ENCODE measurements around the gene B4GALT5.

The B4GALT5 gene

DNA sequence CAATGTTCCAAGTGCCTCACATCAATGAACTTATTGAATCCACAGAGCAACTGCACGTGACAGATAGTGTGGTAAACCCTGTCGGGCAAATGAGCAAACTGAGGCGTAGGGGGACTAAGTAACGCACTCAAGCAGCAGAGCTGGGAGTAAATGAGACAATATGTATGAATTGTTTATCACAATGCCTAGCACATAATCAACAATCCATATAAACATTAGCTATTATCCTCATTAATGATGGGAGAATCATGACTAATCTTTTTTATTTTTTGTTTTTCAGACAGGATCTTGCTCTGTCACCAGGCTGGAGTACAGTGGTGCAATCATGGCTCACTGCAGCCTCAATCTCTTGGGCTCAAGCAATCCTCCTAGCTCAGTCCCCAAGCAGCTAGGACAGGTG lies 43.9 kb upstream of the B4GALT5 start:
- no peak overlapping the region for H3K4me3 Mint-ChIP-seq
- H3K27ac Mint-ChIP-seq = no peak overlapping the region
- no peaks in the 10 kb centered on the region for H3K9me3 Mint-ChIP-seq
- no peaks in the 10 kb centered on the region for H3K36me3 Mint-ChIP-seq (ENCODE audit: low read depth)
- DNase-seq = no peak
- peaks cover 7% of the 10 kb centered on the region for H3K4me1 Mint-ChIP-seq
- H3K27me3 Mint-ChIP-seq (ENCODE audit: low read depth, poor library complexity) = peaks cover 5% of the 10 kb centered on the region
- TF ChIP-seq, protein P1, sequence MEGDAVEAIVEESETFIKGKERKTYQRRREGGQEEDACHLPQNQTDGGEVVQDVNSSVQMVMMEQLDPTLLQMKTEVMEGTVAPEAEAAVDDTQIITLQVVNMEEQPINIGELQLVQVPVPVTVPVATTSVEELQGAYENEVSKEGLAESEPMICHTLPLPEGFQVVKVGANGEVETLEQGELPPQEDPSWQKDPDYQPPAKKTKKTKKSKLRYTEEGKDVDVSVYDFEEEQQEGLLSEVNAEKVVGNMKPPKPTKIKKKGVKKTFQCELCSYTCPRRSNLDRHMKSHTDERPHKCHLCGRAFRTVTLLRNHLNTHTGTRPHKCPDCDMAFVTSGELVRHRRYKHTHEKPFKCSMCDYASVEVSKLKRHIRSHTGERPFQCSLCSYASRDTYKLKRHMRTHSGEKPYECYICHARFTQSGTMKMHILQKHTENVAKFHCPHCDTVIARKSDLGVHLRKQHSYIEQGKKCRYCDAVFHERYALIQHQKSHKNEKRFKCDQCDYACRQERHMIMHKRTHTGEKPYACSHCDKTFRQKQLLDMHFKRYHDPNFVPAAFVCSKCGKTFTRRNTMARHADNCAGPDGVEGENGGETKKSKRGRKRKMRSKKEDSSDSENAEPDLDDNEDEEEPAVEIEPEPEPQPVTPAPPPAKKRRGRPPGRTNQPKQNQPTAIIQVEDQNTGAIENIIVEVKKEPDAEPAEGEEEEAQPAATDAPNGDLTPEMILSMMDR (IDR thresholded peaks at IDR 0.05) = no peak

DNA sequence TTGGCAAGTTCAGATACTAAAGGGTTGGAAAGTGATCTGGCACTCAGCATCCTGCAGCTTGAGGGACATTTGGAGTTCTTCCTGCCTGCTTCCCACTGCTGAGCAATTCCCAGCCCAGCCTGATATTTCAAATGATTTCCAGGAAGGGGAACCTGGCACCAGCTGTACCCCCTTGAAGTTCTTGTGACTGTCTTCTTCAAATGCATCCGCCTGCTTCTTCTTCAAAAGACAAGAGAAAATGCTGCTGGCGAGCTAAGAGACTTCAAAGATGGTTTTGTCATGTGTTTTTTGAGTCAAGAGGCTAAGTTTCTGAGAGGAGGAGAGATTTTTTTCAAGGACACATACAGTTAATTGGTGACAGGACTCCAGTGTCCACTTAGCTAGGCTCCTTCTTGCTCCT lies 42.6 kb upstream of the B4GALT5 start:
- Mint-ChIP-seq H3K27ac (no peak overlapping the region), H3K4me1 (peaks cover 7% of the 10 kb centered on the region), H3K36me3 (ENCODE audit: low read depth) (no peaks in the 10 kb centered on the region)

DNA sequence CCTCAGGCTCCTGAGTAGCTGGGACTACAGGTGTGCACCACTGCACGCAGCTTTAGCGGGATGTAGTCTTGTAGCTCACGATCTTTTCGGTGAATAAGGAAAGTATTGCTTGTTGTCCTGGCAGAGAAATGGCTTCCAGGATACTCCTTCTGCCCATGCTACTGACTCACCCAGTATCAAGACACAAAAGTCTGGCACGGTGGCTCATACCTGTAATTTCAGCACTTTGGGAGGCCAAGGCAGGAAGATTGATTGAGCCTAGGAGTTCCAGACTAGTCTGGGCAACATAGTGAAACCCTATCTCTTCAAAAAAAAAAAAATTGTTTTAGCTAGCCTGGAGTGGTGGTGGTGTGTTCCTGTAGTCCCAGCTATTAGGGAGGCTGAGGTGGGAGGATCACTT lies 40.9 kb upstream of the B4GALT5 start:
- H3K27me3 Mint-ChIP-seq (ENCODE audit: low read depth, poor library complexity) = peaks cover 8% of the 10 kb centered on the region
- DNase-seq = no peak
- H3K27ac Mint-ChIP-seq = no peak overlapping the region
- no peaks in the 10 kb centered on the region for H3K9me3 Mint-ChIP-seq
- TF ChIP-seq, protein P1 (IDR thresholded peaks at IDR 0.05) = no peak
- no peak overlapping the region for H3K4me3 Mint-ChIP-seq
- peaks cover 7% of the 10 kb centered on the region for H3K4me1 Mint-ChIP-seq
- H3K36me3 Mint-ChIP-seq (ENCODE audit: low read depth) = no peaks in the 10 kb centered on the region

More for the DNA sequence above, 42.6 kb upstream of the B4GALT5 start:
- Mint-ChIP-seq H3K4me3 (no peak overlapping the region), H3K27me3 (ENCODE audit: low read depth, poor library complexity) (peaks cover 5% of the 10 kb centered on the region), H3K9me3 (no peaks in the 10 kb centered on the region)
- TF ChIP-seq, protein P1 (IDR thresholded peaks at IDR 0.05) = no peak
- DNase-seq = no peak

DNA sequence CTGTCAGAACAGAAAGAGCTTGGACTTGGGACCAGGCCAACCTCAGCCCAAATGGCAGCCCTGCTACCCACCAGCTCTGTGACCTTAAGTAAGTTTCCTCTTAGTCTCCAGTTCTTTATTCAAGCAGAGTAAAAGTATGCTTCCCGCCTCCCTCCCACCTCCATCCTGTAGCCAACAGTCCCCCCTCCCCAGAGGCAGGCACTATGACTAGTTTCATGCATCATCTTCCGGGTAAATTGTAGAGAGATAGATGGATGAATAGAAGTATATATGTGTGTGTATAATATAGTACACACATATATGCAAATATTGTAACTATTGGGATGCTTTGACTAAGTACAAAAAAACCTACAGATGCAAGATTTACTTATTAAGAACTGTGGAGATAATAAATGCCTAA lies 39.5 kb upstream of the B4GALT5 start:
- Mint-ChIP-seq H3K4me3 (no peak overlapping the region), H3K27me3 (ENCODE audit: low read depth, poor library complexity) (peaks cover 8% of the 10 kb centered on the region), H3K9me3 (no peaks in the 10 kb centered on the region), H3K36me3 (ENCODE audit: low read depth) (no peaks in the 10 kb centered on the region), H3K27ac (no peak overlapping the region), H3K4me1 (peaks cover 3% of the 10 kb centered on the region)
- no peak for DNase-seq
- TF ChIP-seq, protein P1 (IDR thresholded peaks at IDR 0.05) = no peak

DNA sequence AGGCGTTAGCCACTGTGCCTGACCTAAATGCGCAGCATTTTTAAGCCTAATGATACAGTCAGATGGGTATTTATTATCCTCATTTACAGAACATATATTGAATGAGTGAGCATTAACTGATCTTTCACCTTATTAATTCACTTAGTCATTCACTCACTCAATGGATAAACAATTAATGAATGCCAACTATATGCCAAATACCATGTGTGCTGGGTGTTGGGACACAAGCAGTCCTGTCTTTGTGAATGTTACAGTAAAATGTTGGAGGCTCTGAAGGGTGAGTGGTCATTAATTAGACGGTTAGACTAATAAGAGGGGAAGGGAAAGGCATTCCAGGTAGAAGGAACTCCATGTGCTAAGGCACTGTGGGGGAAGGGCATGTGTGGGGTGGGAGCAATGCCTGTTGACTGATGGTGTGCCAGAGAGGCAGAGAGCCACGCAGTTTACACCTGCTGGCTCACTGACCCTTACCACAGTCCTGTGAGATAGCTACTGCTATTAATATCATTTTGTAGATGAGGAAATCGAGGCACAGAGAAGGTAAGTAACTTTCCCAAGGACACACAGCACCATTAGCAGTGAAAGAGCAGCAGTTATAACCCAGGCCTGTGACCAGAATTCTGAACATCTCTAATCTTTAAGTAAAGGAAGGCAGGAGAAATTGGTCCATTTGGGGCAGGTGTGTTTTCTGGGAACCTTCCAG lies 38.7 kb upstream of the B4GALT5 start:
- Mint-ChIP-seq H3K9me3 (no peaks in the 10 kb centered on the region), H3K4me1 (peaks cover 11% of the 10 kb centered on the region), H3K36me3 (ENCODE audit: low read depth) (no peaks in the 10 kb centered on the region), H3K27me3 (ENCODE audit: low read depth, poor library complexity) (peaks cover 8% of the 10 kb centered on the region), H3K4me3 (no peak overlapping the region), H3K27ac (no peak overlapping the region)
- TF ChIP-seq, protein P1 (IDR thresholded peaks at IDR 0.05) = no peak
- no peak for DNase-seq

DNA sequence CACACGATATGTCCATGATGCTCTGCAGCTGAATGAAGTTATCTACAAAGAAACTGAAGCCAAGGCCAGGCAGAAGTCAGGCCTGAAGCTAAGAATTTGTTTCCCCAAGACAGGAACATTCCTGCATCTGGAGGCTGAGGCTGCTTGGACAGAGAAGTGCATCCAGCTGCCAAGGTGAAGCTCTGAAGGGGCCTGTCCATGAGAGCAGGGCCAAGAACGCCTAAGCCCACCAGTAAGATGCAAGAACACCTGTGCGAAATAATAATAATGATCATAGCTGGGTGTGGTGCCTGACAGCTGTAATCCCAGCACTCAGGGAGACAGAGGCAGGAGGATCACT lies 37.7 kb upstream of the B4GALT5 start:
- H3K27me3 Mint-ChIP-seq (ENCODE audit: low read depth, poor library complexity) = peaks cover 2% of the 10 kb centered on the region
- H3K4me1 Mint-ChIP-seq = peaks cover 11% of the 10 kb centered on the region
- H3K36me3 Mint-ChIP-seq (ENCODE audit: low read depth) = no peaks in the 10 kb centered on the region
- H3K9me3 Mint-ChIP-seq = no peaks in the 10 kb centered on the region
- TF ChIP-seq, protein P1 (IDR thresholded peaks at IDR 0.05) = no peak
- DNase-seq = no peak
- no peak overlapping the region for H3K27ac Mint-ChIP-seq
- no peak overlapping the region for H3K4me3 Mint-ChIP-seq
